ENCODE data around the gene BEND2. TPM values are rescaled to one million over a fixed set of nuclear protein-coding genes. Genes with fewer than 3 reads are reported as not detected.

The BEND2 gene
- total RNA-seq, 1 experiment from 2014 or later: not detected

GRCh38 chrX:18136816-18137215 lies 83.9 kb downstream of the BEND2 start:
- no peaks in the 10 kb centered on the region for H4K20me1 ChIP-seq (ENCODE audit: insufficient read depth)
- POLR2A ChIA-PET: no interaction called here
- H3K27ac ChIP-seq (ENCODE audit: low read depth, low read length): no peak overlapping the region
- H3K4me3 ChIP-seq (replicated peaks in 1 of 2; ENCODE audit: low read depth in 1 of 2, low read length in 2 of 2): no peak overlapping the region
- intact Hi-C loops (cut with micrococcal nuclease): no loop called here
- CTCF ChIA-PET: no interaction called here
- BruUV-seq (replicated peaks): no TSS peak
- no peaks in the 10 kb centered on the region for H3K36me3 ChIP-seq (ENCODE audit: control insufficient read depth in 1 of 2, insufficient read depth in 2 of 2, low read length in 2 of 2)
- no peaks in the 10 kb centered on the region for H3K9me3 ChIP-seq (ENCODE audit: control insufficient read depth in 1 of 2, insufficient read depth in 1 of 2, low read depth in 1 of 2, low read length in 2 of 2)
- no peak for TF ChIP-seq ELF1 (IDR thresholded peaks at IDR 0.05; ENCODE audit: borderline replicate concordance, low read depth)
- TF ChIP-seq MAX (IDR thresholded peaks at IDR 0.05): no peak
- TF ChIP-seq EZH2phosphoT487 (IDR thresholded peaks at IDR 0.05; ENCODE audit: borderline replicate concordance): no peak
- TF ChIP-seq JUND (IDR thresholded peaks at IDR 0.05): no peak
- TF ChIP-seq YY1 (IDR thresholded peaks at IDR 0.05; ENCODE audit: extremely low read depth, insufficient replicate concordance, low read depth, low read length): no peak
- no peak for TF ChIP-seq FOSL1 (IDR thresholded peaks at IDR 0.05; ENCODE audit: low read depth)
- no peak for TF ChIP-seq SP1 (IDR thresholded peaks at IDR 0.05; ENCODE audit: low read depth)
- no peak for TF ChIP-seq EGR1 (IDR thresholded peaks at IDR 0.05; ENCODE audit: low read depth)
- TF ChIP-seq REST (IDR thresholded peaks at IDR 0.05; ENCODE audit: low read depth): no peak
- TF ChIP-seq CTCF (IDR thresholded peaks at IDR 0.05 in 2 of 3, conservative IDR thresholded peaks at IDR 0.05 in 1 of 3; ENCODE audit: borderline replicate concordance in 1 of 3, insufficient read depth in 1 of 3, low read depth in 2 of 3, low read length in 2 of 3): no peak
- TF ChIP-seq ZBTB33 (IDR thresholded peaks at IDR 0.05; ENCODE audit: extremely low read depth, insufficient replicate concordance, low read length): no peak
- TF ChIP-seq POLR2AphosphoS5 (IDR thresholded peaks at IDR 0.05; ENCODE audit: low read depth, low read length): no peak
- no peak for TF ChIP-seq CBX3 (IDR thresholded peaks at IDR 0.05; ENCODE audit: low read depth)
- TF ChIP-seq CEBPB (IDR thresholded peaks at IDR 0.05; ENCODE audit: low read depth): no peak
- TF ChIP-seq ZNF274 (IDR thresholded peaks at IDR 0.05; ENCODE audit: low read depth, low read length): no peak
- no peak for TF ChIP-seq EZH2 (IDR thresholded peaks at IDR 0.05)
- TF ChIP-seq ATF3 (IDR thresholded peaks at IDR 0.05): no peak
- TF ChIP-seq POLR2A (IDR thresholded peaks at IDR 0.05; ENCODE audit: borderline replicate concordance, extremely low read depth, insufficient read depth, insufficient read length): no peak
- RAD21 ChIA-PET (ENCODE audit: low non-redundant PET in 1 of 2, low total read pairs in 2 of 2, uncharacterized antibody in 2 of 2, unreplicated experiment in 2 of 2): no interaction called here
- ATAC-seq (no peak), DNase-seq (ENCODE audit: low read depth, low spot score) (no peak)
- H3K4me1 ChIP-seq (ENCODE audit: control insufficient read depth in 1 of 2, insufficient read depth in 2 of 2, low read length in 2 of 2): no peaks in the 10 kb centered on the region
- H3K9me2 ChIP-seq (ENCODE audit: insufficient read depth): no peaks in the 10 kb centered on the region
- no peak overlapping the region for H2AFZ ChIP-seq (ENCODE audit: low read depth, low read length, poor library complexity, severe bottlenecking)
- H3K27me3 ChIP-seq (ENCODE audit: insufficient read depth, low read length): no peaks in the 10 kb centered on the region
- no peaks in the 10 kb centered on the region for H3K79me2 ChIP-seq (ENCODE audit: insufficient read depth, low read length)
- no peak overlapping the region for H3K4me2 ChIP-seq (ENCODE audit: low read length)
- no peak overlapping the region for H3K9ac ChIP-seq (ENCODE audit: low read length)

Measured in HCT116 (cell line).